Measurements from ENCODE around the gene FADS6. TPM values are rescaled to one million over a fixed set of nuclear protein-coding genes. Genes with fewer than 3 reads are reported as not detected.

The FADS6 gene
- total and polyA plus RNA-seq, 10 of the 15 experiments (the other 5 are each of a cell fraction or from before 2014, with no cell fraction given) = not detected

- TF ChIP-seq RAD51 (IDR thresholded peaks at IDR 0.05) (no peak), CHD1 (IDR thresholded peaks at IDR 0.05; ENCODE audit: low read depth, low read length) (no peak), SIN3A (IDR thresholded peaks at IDR 0.05; ENCODE audit: low read depth, low read length) (no peak), ATF3 (IDR thresholded peaks at IDR 0.05; ENCODE audit: borderline replicate concordance, extremely low read depth, low read depth, low read length) (no peak)
- SMC1A ChIA-PET (ENCODE audit: uncharacterized antibody, unreplicated experiment) = interaction anchor here (1.1 to 1.9 kb wide), 2 partner anchors 9 to 119 kb away, joined by 3 to 13 read pairs; partner anchors contain the start of gene FDXR
- no peak overlapping the region for H3K4me2 ChIP-seq (ENCODE audit: control insufficient read depth, insufficient read depth)
- in situ Hi-C loops (cut with MboI) = no loop called here
- POLR2A ChIA-PET = interaction anchor here (0.6 to 1.6 kb wide), 2 partner anchors 119 to 542 kb away, joined by 3 to 5 read pairs; no protein-coding TSS in a partner anchor
- no TSS peak for BruUV-seq (replicated peaks)
- 88% methylated on average over 15 of the region's 15 CpGs for whole genome bisulfite sequencing (ENCODE audit: insufficient coverage, insufficient replicate concordance, low lambda C conversion rate, missing lambda C conversion rate)
- H3K36me3 ChIP-seq (ENCODE audit: control insufficient read depth in 2 of 2, insufficient read depth in 2 of 2, low read length in 1 of 2) = no peaks in the 10 kb centered on the region; a peak in 3 of 4 replicates
- ATAC-seq (no peak), FAIRE-seq (no peak), DNase-seq (ENCODE audit: low read depth, low spot score) (no peak)
- CTCF ChIA-PET = interaction anchor here (1.0 to 10.2 kb wide), 13 partner anchors 9 to 223 kb away, joined by 3 to 98 read pairs (median 13); partner anchors contain the start of genes FDXR and RAB37
- H3K4me3 ChIP-seq = no peak overlapping the region
- H3K4me1 ChIP-seq (ENCODE audit: control insufficient read depth, insufficient read depth, low read length) = peaks cover 4% of the 10 kb centered on the region; the same call in 1 of the 2 replicates
- H3K27me3 ChIP-seq (replicated peaks in 1 of 2; ENCODE audit: control insufficient read depth in 2 of 2, insufficient read depth in 2 of 2, low read length in 1 of 2) = peaks cover 5 to 8% of the 10 kb centered on the region in 2 experiments
- H3K9me3 ChIP-seq (replicated peaks; ENCODE audit: control insufficient read depth, insufficient read depth, low read length) = no peaks in the 10 kb centered on the region
- intact Hi-C loops (cut with micrococcal nuclease; ENCODE audit: unreplicated experiment) = loop anchor here (2.0 kb wide), 1 partner anchor 208 kb away; no protein-coding TSS in a partner anchor
- no peak overlapping the region for H2AFZ ChIP-seq (ENCODE audit: control insufficient read depth, low read depth, low read length)
- no peak overlapping the region for H3K9ac ChIP-seq (ENCODE audit: control insufficient read depth, insufficient read depth, low read length)
- H4K20me1 ChIP-seq (ENCODE audit: control insufficient read depth, insufficient read depth) = no peaks in the 10 kb centered on the region
- H3K27ac ChIP-seq (ENCODE audit: control insufficient read depth, insufficient read depth) = no peak overlapping the region
- RAD21 ChIA-PET (ENCODE audit: unreplicated experiment) = interaction anchor here (1.2 to 4.9 kb wide), 2 partner anchors 73 to 97 kb away, joined by 3 to 15 read pairs; no protein-coding TSS in a partner anchor
- no peaks in the 10 kb centered on the region for H3K79me2 ChIP-seq (ENCODE audit: control insufficient read depth, insufficient read depth, low read length)
These were observed 29.1 kb downstream of the FADS6 start for GRCh38 chr17:74864297-74864865.

Measured in GM12878 (cell line).